WTC11 (cell line): ENCODE measurements around the gene CHST3. TPM values are rescaled to one million over a fixed set of nuclear protein-coding genes. Genes with fewer than 3 reads are reported as not detected.

Experiments used
- ATAC-seq: fragments of 200-7000 bp; cut with Tn5 transposase; 2 replicates; pipeline ENCODE4 v1.10.0; 2021; ENCODE audit warnings: mild to moderate bottlenecking, moderate library complexity
- CTCF ChIA-PET: fragments of 300-600 bp; sonication (Branson Sonifier 250); formaldehyde crosslinking; loops from one replicate; lab custom pipeline; 2021; ENCODE audit warnings: antibody characterized with exemption; lab: Charles Lee
- POLR2A ChIA-PET: fragments of 350-600 bp; sonication (Branson Sonifier 250); formaldehyde crosslinking; loops from one replicate; lab custom pipeline; 2021; ENCODE audit warnings: antibody characterized with exemption; lab: Charles Lee
- DNase-seq: peaks from one replicate; pipeline ENCODE4 v3.0.0; 2021; ENCODE audit warnings: low spot score
- H3K27ac Mint-ChIP-seq: 2 replicates; pipeline ENCODE4 v1.8.0; 2021; ENCODE audit warnings: mixed read lengths
- H3K27me3 Mint-ChIP-seq: 2 replicates; pipeline ENCODE4 v1.8.0; 2021; ENCODE audit warnings: low read depth, mild to moderate bottlenecking, moderate library complexity, mixed read lengths
- H3K36me3 Mint-ChIP-seq: 2 replicates; pipeline ENCODE4 v1.8.0; 2021; ENCODE audit warnings: mixed read lengths
- H3K4me1 Mint-ChIP-seq: 2 replicates; pipeline ENCODE4 v1.8.0; 2022; ENCODE audit warnings: mixed read lengths
- H3K4me3 Mint-ChIP-seq: 2 replicates; pipeline ENCODE4 v1.8.0; 2021; ENCODE audit warnings: mild to moderate bottlenecking, moderate library complexity, mixed read lengths
- H3K9me3 Mint-ChIP-seq: 2 replicates; pipeline ENCODE4 v1.8.0; 2021; ENCODE audit warnings: mixed read lengths
- ATF1 ChIP-seq: sonication (generic); formaldehyde crosslinking; IDR thresholded peaks from 2 replicates; pipeline ENCODE4 v1.8.1; 2023; ENCODE audit warnings: mild to moderate bottlenecking, moderate library complexity, missing genetic modification reagents
- CREM ChIP-seq: sonication (generic); formaldehyde crosslinking; IDR thresholded peaks from 2 replicates; pipeline ENCODE4 v1.8.1; 2022; ENCODE audit warnings: mild to moderate bottlenecking, missing genetic modification reagents, moderate library complexity
- ESRRA ChIP-seq: sonication (generic); formaldehyde crosslinking; IDR thresholded peaks from 2 replicates; pipeline ENCODE4 v1.8.1; 2022; ENCODE audit warnings: mild to moderate bottlenecking, missing genetic modification reagents, borderline replicate concordance
- ETV6 ChIP-seq: sonication (generic); formaldehyde crosslinking; IDR thresholded peaks from 2 replicates; pipeline ENCODE4 v1.8.1; 2022; ENCODE audit warnings: mild to moderate bottlenecking, missing genetic modification reagents
- GRHL2 ChIP-seq: fragments of 250-450 bp; sonication (Bioruptor Pico); IDR thresholded peaks from 2 replicates; pipeline ENCODE4 v1.8.0; 2022; ENCODE audit warnings: mild to moderate bottlenecking, moderate library complexity; ENCODE audit not compliant: insufficient replicate concordance, severe bottlenecking
- HMGA2 ChIP-seq: fragments of 250-450 bp; sonication (Bioruptor Pico); IDR thresholded peaks from 2 replicates; pipeline ENCODE4 v1.4.0; 2021; ENCODE audit warnings: mild to moderate bottlenecking, moderate library complexity
- IRF1 ChIP-seq: sonication (generic); formaldehyde crosslinking; IDR thresholded peaks from 2 replicates; pipeline ENCODE4 v1.8.0; 2023; ENCODE audit warnings: missing genetic modification reagents
- JAZF1 ChIP-seq: fragments of 250-450 bp; sonication (Bioruptor Pico); IDR thresholded peaks from 2 replicates; pipeline ENCODE4 v1.9.0; 2021; ENCODE audit warnings: moderate library complexity, mild to moderate bottlenecking, inconsistent platforms
- KAT7 ChIP-seq: sonication (generic); formaldehyde crosslinking; IDR thresholded peaks from 2 replicates; pipeline ENCODE4 v1.8.1; 2023; ENCODE audit warnings: missing genetic modification reagents, mild to moderate bottlenecking, borderline replicate concordance
- MAX ChIP-seq: sonication (generic); formaldehyde crosslinking; IDR thresholded peaks from 2 replicates; pipeline ENCODE4 v1.8.0; 2022; ENCODE audit warnings: mild to moderate bottlenecking, missing genetic modification reagents
- MXD4 ChIP-seq: fragments of 250-450 bp; sonication (Bioruptor Pico); IDR thresholded peaks from 2 replicates; pipeline ENCODE4 v1.8.0; 2021; ENCODE audit warnings: mild to moderate bottlenecking, moderate library complexity, borderline replicate concordance
- NFATC4 ChIP-seq: fragments of 250-450 bp; sonication (Bioruptor Pico); IDR thresholded peaks from 2 replicates; pipeline ENCODE4 v1.9.0; 2021; ENCODE audit warnings: mild to moderate bottlenecking
- NR1H2 ChIP-seq: sonication (generic); formaldehyde crosslinking; IDR thresholded peaks from 2 replicates; pipeline ENCODE4 v1.9.0; 2021; ENCODE audit warnings: mild to moderate bottlenecking, moderate library complexity, missing genetic modification reagents
- PRRX2 ChIP-seq: fragments of 250-450 bp; sonication (Bioruptor Pico); IDR thresholded peaks from 2 replicates; pipeline ENCODE4 v1.8.0; 2021; ENCODE audit warnings: mild to moderate bottlenecking
- SP1 ChIP-seq: sonication (generic); formaldehyde crosslinking; conservative IDR thresholded peaks from 2 replicates; pipeline ENCODE4 v1.8.1; 2022; ENCODE audit warnings: missing genetic modification reagents
- TCF7 ChIP-seq: sonication (generic); formaldehyde crosslinking; IDR thresholded peaks from 2 replicates; pipeline ENCODE4 v1.8.0; 2022; ENCODE audit warnings: mild to moderate bottlenecking, low read depth, missing genetic modification reagents, moderate library complexity
- TEAD4 ChIP-seq: sonication (generic); formaldehyde crosslinking; IDR thresholded peaks from 2 replicates; pipeline ENCODE4 v1.8.0; 2022; ENCODE audit warnings: mild to moderate bottlenecking, missing genetic modification reagents
- ZMAT4 ChIP-seq: fragments of 250-450 bp; sonication (Bioruptor Pico); IDR thresholded peaks from 2 replicates; pipeline ENCODE4 v1.9.0; 2021; ENCODE audit warnings: mild to moderate bottlenecking
- ZNF138 ChIP-seq: sonication (generic); formaldehyde crosslinking; conservative IDR thresholded peaks from 2 replicates; pipeline ENCODE4 v1.8.1; 2022; ENCODE audit warnings: mild to moderate bottlenecking, moderate library complexity, missing genetic modification reagents
- ZNF281 ChIP-seq: sonication (generic); formaldehyde crosslinking; IDR thresholded peaks from 2 replicates; pipeline ENCODE4 v1.8.0; 2023; ENCODE audit warnings: mild to moderate bottlenecking, missing genetic modification reagents
- ZNF532 ChIP-seq: fragments of 250-450 bp; sonication (Bioruptor Pico); IDR thresholded peaks from 2 replicates; pipeline ENCODE4 v1.9.0; 2021; ENCODE audit warnings: mild to moderate bottlenecking, borderline replicate concordance
- ZNF671 ChIP-seq: fragments of 250-450 bp; sonication (Bioruptor Pico); IDR thresholded peaks from 2 replicates; pipeline ENCODE4 v1.8.0; 2021; ENCODE audit warnings: mild to moderate bottlenecking
- ZSCAN18 ChIP-seq: fragments of 250-450 bp; sonication (Bioruptor Pico); IDR thresholded peaks from 2 replicates; pipeline ENCODE4 v2.1.2; 2022; ENCODE audit warnings: mild to moderate bottlenecking, moderate library complexity
- total RNA-seq: library from RNA; stranded (reverse); gene quantifications from 3 replicates; pipeline ENCODE4 v1.2.3, GENCODE V29; 2021
- TF ChIP-seq, protein P1 (sequence below): fragments of 250-450 bp; sonication (Bioruptor Pico); IDR thresholded peaks from 2 replicates; pipeline ENCODE4 v1.9.0; 2021; ENCODE audit warnings: moderate library complexity, mild to moderate bottlenecking, inconsistent platforms, borderline replicate concordance

Gene CHST3
- total RNA-seq, 1 experiment from 2014 or later, result 7.0 TPM

GRCh38 chr10:72014197-72014596, 50.0 kb downstream of the CHST3 start (continued):
- TF ChIP-seq ZMAT4 (CRISPR knock-in tag), result no peak
- no peak for TF ChIP-seq IRF1

DNA sequence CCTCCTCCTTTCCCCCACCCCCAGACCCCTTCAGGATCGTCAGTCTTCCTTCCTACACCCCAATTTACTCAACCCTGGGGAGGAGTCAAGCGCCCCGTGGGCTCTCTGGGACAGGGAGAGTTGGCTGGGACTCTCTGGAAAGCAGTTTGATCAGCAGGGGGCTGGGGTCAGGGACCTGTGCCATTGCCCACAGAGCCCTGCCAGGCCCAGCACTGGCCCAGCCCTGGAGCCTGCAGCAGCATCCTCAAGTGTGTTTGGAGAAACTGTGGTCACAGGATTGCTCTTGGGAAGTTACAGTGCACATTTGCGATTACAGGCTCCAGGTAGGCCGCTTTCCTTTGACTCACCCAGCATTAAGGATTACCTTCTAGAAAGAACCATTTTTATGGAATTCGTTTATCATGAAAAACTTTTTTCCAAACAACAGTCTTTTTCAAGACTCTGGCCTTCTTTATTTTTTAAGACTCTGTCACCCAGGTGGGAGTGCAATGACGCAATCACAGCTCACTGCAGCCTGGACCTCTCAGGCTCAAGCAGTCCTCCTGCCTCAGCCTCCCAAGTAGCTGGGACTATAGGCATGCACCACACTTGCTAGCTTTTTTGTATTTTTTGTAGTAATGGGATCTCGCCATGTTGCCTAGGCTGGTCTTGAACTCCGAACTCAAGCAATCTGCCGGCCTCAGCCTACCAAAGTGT, 50.7 kb downstream of the CHST3 start:
- H3K4me3 Mint-ChIP-seq, result no peak overlapping the region
- ChIA-PET CTCF (interaction anchor here (2.9 kb wide), 1 partner anchor 33 kb away, joined by 14 read pairs; no protein-coding TSS in a partner anchor), POLR2A (interaction anchor here (0.6 kb wide), 1 partner anchor 1029 kb away, joined by 3 read pairs; no protein-coding TSS in a partner anchor)
- no peak for DNase-seq
- H3K27me3 Mint-ChIP-seq, result no peaks in the 10 kb centered on the region
- no peak overlapping the region for H3K27ac Mint-ChIP-seq
- peaks cover 4% of the 10 kb centered on the region for H3K4me1 Mint-ChIP-seq
- TF ChIP-seq HMGA2 (CRISPR knock-in tag) (no peak), ATF1 (CRISPR knock-in tag) (no peak), ZSCAN18 (CRISPR knock-in tag) (no peak), PRRX2 (CRISPR knock-in tag) (no peak), CREM (CRISPR knock-in tag) (no peak), ESRRA (CRISPR knock-in tag) (no peak), MAX (no peak), NFATC4 (CRISPR knock-in tag) (no peak), MXD4 (CRISPR knock-in tag) (no peak), TEAD4 (CRISPR knock-in tag) (no peak), JAZF1 (CRISPR knock-in tag) (no peak)
- H3K36me3 Mint-ChIP-seq, result no peaks in the 10 kb centered on the region
- no peaks in the 10 kb centered on the region for H3K9me3 Mint-ChIP-seq
- ATAC-seq, result no peak

DNA sequence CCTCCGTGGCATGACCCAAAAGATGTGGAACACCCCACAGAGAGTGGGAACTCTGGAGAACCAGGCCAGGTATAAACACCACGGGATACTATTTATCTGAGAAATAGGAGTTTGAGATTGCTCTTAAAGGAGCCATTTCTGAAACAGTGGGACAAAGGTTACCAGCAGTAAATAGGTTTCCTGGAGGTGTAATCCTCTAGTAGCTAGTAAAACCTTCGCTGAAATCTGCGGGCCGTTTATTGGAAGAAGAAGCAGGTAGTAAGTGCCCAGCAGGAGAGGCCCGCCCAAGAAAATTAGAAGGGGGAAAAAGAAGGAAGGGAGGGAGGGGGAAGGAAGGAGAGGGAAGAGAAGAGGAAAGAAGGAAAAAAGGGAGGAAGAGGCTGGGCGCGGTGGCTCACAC, 51.6 kb downstream of the CHST3 start:
- ChIA-PET CTCF (no interaction called here), POLR2A (interaction anchor here (0.6 kb wide), 1 partner anchor 1030 kb away, joined by 3 read pairs; no protein-coding TSS in a partner anchor)
- Mint-ChIP-seq H3K9me3 (no peaks in the 10 kb centered on the region), H3K27ac (no peak overlapping the region), H3K36me3 (no peaks in the 10 kb centered on the region), H3K4me3 (no peak overlapping the region), H3K4me1 (peaks cover 4% of the 10 kb centered on the region), H3K27me3 (no peaks in the 10 kb centered on the region)
- no peak for ATAC-seq
- DNase-seq, result no peak
- TF ChIP-seq CREM (CRISPR knock-in tag), result no peak
- TF ChIP-seq ZNF138, result no peak
- no peak for TF ChIP-seq ZNF281 (CRISPR knock-in tag)
- TF ChIP-seq KAT7 (CRISPR knock-in tag), result no peak
- TF ChIP-seq NR1H2 (CRISPR knock-in tag), result no peak
- no peak for TF ChIP-seq SP1 (CRISPR knock-in tag)
- no peak for TF ChIP-seq TCF7 (CRISPR knock-in tag)
- no peak for TF ChIP-seq GRHL2 (CRISPR knock-in tag)
- no peak for TF ChIP-seq ETV6 (CRISPR knock-in tag)
- TF ChIP-seq ZNF532 (CRISPR knock-in tag), result no peak
- TF ChIP-seq, protein P1, sequence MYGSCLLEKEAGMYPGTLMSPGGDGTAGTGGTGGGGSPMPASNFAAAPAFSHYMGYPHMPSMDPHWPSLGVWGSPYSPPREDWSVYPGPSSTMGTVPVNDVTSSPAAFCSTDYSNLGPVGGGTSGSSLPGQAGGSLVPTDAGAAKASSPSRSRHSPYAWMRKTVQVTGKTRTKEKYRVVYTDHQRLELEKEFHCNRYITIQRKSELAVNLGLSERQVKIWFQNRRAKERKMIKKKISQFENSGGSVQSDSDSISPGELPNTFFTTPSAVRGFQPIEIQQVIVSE (CRISPR knock-in tag), result no peak
- no peak for TF ChIP-seq ZNF671 (CRISPR knock-in tag)
